ENCODE results near the gene CHRNA1.

CHRNA1 gene

DNA sequence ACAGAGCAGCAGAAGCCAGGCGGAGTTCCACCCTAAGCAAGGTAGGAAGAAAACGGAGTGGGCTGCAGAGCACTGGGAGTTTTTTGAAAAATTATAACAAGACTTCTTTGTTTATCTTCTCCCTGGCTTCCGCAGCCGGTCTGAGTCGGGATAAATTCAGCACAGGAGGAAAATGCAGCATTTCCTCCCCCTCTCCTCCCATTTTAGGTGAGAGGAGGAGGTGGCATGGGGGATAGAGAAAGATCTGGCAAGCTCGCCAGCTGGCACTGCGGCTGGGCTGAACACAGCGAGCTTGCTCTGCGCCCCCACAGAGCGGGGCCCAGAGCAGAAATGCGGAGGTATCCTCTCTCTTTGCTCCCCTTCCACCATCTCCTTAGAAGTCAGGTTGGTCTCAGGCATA lies 17.7 kb upstream of the CHRNA1 start:
- DNase-seq (ENCODE audit: low spot score), result no peak

DNA sequence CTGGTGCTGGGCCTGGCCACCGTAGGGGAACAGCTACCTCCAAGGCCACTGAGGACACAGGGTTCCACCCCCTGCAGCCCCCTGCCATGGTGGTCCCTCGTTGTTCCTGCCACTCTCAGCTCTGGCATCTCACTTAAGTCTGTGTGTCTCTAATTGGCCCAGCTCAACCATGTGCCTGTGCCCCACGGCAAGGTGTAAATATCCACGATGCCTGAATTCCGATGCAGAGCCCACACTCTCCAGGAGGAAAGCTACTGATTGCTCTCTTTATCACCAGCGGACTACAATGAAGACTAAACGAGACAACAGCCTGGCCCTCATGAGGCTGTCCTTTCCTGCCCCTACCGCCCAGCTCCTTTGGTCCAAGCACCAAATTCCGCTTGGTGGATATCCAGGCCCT lies 17.0 kb upstream of the CHRNA1 start:
- DNase-seq (ENCODE audit: low spot score), result no peak

DNA sequence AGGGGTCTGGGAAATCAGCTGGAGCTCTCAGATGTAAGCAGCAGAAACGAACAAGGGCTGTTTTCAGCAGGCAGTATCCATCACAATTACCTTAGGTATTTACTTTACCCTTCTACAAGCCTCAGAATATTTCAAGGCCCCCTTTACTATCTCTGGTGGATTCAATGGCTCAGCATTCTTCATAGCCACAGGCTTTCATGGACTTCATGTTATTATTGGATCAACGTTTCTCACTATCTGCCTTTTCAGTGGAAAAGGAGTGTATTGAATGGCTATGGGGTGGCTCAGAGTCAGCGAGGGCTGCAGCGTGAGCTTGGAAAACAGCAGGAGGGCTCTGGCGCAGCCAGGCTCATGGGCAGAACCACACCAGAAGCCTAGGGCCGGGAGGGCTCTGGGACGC lies 16.6 kb upstream of the CHRNA1 start:
- no peak for DNase-seq (ENCODE audit: low spot score)

DNA sequence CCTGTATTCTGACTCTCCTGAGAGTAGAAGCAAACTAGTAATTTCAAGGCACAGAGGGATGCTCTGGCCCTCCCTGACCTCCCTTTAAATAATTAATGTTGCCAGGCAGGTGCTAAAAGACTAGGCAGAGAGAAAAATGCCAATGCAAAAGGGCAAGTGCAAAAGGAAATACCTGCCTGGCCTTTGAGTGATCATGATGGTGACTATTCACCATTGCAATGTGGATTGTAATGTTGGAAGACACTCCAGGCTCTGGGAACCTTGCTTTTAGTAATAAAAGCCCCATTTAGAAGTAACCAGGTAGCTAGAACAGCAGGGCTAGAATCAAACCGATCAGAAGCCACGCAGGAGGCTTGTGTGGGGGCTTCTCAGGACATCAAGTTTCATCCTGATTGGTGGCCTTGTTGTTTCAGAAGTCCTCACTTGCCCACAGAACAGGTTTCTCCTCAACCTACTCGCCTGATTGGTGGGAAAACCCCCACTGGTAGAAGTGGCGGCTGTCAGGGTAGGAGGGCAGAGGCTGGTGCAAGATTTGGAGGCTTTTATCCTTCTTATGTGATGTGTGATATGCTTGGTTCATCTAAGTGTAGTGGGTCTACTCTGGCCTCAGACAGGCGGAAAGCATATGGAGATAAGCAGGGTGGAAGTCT lies 16.0 kb upstream of the CHRNA1 start:
- no peak for DNase-seq (ENCODE audit: low spot score)

DNA sequence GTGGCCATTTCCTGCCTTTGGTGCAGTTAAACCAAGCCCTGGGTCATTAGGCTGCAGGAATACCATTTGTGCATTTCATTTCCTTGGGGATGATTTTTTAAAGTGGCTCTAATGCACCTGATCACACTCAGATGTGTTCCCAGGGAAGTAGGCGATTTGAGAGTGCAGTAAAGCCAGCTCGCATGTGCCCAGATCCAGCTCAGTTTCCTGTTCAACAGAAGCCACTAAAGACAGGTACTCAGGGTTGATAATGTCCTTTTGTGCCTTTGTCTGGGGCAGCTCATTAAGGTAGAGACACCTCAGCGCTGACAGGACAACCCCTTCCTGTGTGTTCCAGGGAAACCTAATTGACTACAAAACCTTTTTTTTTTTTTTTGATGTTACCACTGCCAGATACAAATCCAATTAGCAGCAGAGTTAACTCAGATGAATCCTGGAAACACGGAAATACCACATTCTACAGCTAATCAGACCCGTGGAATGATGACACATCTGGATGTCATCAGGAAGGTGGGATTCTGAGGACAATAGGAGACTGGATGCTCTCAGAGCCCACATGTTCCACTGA lies 15.2 kb upstream of the CHRNA1 start:
- DNase-seq (ENCODE audit: low spot score), result no peak

DNA sequence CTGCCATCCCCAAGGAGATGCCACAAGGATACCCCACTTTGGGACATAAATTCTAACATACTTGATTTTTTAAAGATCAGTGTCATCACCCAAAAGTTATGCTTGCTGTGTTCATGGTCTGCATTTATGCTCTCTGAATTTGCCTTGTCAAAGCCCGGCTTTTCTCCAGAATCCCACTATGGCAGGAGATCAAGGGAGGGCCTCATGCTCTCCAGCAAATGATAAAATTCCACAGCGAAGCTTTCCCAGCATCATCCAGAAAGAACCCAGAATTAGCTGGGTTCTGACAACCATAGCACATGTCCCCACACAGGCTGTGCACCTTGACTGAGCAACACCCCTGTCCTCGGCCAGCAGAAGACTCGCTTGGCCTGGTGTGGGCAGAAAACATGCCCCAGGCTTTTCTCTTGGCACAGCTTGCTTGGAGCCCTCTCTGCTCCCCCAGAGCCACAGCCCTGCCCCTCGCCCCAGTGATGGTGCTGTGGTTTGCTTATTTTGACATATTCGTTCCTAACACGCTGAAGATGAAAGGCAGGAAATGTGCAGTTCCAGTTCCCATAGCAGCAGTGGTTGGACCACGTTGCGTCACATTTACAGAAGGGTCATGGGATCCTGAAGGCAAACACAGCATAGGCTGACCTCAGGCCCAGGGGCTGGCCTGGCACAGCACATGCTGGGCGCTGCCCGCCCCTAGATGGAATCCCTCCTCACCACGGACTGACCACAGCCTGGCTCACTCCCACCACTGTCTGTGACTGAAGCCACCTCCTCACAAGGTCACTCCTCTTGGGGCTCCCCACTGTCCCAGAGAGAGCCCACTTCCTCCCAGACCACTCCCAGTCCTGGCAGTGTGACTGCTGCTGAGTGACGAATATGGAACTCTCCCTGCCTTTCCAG lies 14.1 kb upstream of the CHRNA1 start:
- DNase-seq (ENCODE audit: low spot score), result no peak

DNA sequence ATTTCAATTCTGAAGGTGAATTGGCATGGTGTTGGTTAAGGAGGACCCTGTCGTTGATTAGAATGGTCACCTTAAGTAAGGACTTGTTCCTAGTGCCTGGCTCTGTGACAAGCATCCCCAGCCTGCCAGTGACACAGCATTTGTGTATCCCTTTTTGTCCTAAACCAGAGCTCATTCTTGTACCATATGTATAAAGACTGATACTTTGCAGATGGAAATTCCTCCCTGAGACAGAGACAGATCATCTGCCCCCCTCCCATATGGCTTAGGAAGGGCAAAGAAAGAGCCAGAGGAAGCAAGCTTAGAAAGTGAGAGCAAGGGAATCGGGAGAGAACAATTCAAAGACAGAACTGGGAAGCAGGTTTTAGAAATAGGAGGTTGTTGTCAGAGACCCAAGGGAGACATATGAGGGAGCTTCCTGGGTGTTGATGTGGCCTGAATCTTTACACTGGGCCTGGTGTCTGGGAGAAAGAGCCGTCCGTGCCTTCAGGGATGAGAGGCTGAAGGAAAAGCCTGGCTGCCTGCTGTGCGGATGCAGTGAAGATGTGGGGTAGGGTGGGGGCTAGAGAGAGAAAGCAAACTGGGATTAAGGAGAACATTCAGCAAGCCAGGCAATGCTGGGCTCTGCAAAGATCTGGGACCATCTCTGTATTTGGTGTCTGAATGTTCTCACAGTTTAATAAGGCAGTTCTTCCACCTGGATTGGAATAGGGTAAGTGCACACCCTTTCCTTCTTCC lies 13.2 kb upstream of the CHRNA1 start:
- no peak for DNase-seq (ENCODE audit: low spot score)

DNA sequence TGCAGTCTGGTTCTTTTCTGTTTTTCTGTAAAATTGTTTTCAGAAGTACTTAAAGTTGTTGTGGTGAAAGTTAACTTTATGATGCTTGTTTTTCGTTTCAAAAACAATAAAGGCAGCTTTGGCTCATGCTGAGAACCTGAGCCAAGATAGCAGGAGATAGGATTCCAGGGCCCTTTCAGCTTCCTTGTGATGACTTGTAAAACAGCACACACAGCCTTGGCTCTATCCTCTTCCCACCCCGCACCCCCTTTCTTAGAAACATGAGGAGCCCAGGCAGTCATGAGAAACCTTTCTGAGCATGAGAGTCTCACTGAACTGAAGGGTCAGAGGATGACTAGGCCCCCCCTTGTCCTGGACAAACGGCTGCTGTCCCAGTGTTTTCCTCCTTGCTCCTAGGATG lies 12.4 kb upstream of the CHRNA1 start:
- no peak for DNase-seq (ENCODE audit: low spot score)

DNA sequence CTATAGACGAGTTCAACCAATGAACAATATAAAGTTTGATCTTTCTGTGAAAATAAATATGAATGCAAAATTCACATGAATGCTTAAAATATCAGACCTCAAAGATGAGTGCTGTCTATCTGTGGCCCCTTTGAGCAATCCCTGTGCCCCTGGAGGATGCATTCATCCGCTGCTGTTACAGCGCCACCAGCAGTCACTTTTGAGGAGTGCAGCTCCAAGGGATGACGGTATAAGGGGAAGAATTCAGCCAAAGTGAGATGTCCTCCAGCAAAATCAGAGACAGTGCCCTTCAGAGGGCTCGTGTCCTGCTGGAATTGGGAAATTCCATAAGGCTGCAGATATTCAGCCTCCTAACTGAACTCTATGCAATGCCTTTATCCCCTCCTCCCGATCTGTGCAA lies 12.0 kb upstream of the CHRNA1 start:
- DNase-seq (ENCODE audit: low spot score), result no peak

DNA sequence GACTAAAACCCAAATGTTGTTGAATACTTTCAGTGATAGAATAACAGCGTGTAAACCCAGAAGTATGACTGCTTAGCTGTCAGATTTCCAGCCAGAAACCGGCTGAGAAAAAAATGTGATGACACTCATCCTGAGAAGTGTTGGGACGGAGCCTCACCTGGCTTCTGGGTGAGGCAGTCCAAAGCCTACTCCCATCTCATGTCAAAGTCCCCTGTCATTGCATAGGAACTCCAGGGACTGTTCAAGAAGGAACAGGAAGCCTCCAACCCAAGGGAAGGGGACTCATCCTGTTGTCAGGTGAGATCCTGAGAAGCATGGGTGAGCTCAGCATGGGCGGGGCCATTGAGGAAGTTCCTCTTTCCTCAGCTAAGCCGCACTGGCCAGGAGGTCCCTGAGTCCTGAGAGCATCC lies 11.3 kb upstream of the CHRNA1 start:
- no peak for DNase-seq (ENCODE audit: low spot score)

DNA sequence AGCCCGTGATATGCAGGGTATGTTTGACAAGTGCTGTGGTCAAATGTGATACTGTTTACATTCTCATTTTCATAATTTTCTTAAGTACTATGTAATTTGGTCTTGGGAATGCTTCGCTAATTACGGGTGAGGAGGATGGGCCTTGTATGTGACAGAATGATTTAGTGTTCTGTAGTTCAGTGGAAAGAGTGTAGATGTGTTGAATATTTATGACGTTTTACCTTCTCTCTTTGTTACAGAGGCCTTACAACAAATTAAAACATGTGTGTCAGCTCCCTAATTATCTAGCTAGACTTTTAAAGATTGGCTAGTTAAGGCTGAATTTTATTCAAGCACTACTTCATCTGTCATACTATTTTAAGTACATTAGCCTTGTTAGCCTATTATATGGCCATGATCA lies 10.6 kb upstream of the CHRNA1 start:
- no peak for DNase-seq (ENCODE audit: low spot score)

DNA sequence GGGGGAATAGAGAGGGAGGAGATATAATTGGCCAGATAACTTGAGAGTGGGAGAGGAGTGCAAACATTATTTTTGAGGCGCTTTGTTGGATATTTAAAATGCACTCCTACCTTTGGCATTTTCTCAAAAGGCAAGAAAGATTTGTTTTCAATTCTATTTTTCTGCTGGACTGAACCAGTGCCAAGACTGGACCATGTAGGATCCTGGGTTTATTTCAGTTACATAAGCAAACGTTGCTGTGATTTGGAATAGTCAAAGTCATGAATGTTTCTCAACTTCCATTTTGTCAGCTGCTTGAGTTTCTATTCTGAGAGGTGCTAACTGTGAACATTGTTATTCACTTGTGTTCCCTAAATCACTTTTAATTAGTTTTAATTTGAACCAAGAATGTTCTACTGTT lies 8.9 kb upstream of the CHRNA1 start:
- DNase-seq (ENCODE audit: low spot score), result no peak

DNA sequence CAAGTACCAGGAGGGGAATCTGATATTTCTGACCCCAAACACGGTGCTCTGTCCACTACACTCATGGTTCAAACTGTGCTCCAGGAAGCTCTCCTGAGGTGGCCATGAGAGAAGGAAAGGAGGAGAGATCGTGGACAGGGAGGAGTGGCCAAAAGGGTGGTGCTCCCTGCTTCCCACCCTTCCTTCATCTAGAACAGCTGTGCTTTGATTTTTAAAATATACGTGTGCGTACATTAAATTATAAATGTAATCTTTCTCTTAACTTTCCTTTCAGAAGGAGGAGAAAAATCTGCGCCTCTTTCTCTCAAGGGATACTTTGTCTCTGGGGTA lies 8.2 kb upstream of the CHRNA1 start:
- no peak for DNase-seq (ENCODE audit: low spot score)

DNA sequence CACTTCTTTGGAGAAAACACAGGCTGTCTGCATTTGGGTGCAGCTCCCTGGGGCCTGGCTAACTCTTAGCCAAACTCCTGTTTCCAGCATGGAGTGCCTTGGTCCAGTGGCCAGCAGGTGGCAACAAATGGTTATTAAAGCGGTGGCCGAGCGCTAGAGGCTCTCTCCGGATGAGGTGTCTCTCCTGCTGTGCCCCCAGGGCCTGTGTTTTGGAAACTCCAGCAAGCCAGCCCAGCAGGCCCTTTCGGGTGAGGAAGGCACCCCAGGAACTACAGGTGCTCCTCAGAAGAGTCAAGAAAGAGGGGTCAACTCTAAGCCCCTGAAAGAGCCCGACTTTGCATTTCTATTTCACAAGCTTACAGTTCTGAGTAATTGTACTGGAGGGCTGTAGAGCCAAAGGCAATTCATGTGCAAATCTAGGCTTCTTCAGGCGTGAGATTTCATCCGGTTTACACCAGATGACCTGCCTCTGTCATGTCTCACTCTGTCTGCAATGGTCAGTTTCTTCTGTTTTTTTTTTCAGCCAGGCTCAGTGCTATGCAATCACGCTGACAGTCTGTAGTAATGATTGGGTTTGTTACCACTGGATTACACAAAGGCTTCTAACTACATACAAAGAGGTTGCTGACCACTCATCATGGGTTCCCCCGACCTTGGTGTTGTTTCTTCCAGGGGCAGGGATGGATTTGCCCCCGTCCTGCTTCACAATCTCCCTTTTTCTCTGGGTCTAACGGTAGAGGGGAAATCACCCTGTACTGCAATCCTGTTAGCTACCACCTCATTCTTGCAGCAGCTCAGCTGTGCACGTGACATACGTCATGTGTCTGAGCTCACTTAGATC lies 7.6 kb upstream of the CHRNA1 start:
- DNase-seq (ENCODE audit: low spot score), result peak; percentile 65

DNA sequence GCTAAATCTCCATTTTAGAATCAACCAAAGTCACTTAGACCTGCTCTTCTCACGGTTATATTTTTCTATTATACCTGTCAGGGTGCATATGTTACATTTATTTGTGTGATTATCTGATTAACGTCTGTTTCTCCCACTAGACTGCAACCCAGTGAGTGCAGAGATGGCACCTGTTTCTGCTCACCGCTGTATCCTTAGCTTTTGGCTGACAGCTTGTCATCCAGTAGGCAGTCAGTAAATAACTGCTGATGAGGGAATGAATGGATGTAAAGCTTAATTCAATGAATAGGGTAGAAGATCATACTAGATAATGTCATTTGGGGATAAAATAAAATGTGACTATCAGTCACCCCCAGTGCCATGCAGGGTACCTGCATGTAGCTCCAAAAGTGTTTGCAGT lies 6.9 kb upstream of the CHRNA1 start:
- no peak for DNase-seq (ENCODE audit: low spot score)

DNA sequence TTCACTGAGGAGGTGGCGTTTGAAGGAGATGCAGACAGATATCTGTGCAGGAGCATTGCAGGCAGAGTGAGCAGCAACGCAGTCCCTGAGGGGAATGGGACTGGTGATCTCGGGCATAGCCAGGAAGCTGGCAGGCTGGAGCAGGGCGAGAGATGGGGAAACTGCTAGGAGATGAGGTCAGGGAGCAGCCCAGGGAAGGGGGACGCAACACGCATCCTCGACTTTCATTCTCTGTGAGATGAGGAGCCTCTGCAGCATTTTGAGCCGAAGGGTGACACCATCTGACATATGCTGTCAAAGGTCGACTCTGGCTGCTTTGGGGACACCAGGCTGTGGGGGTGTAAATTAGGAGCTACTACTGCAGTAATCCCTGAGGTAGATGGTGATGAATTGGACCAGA lies 4.3 kb upstream of the CHRNA1 start:
- no peak for DNase-seq (ENCODE audit: low spot score)

DNA sequence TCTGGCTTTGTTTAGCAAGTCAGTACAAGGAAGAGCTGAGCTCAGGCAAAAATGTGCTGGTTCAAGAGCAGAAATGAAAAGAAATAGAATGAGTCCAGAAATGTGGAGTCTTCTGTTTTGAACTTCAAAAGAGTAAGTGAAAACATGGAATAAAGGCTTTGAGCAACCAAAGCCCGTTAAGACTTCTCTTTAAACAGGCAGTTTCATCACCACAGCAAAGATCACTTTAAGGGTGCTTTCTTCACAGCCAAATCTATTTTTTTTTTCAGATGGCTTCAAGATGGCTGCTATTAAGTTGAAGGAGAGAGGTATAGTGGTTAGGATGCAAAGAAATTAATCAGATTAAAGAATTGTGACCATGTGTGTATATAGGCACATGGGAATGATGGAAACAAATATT lies 2.0 kb upstream of the CHRNA1 start:
- no peak for DNase-seq (ENCODE audit: low spot score)

DNA sequence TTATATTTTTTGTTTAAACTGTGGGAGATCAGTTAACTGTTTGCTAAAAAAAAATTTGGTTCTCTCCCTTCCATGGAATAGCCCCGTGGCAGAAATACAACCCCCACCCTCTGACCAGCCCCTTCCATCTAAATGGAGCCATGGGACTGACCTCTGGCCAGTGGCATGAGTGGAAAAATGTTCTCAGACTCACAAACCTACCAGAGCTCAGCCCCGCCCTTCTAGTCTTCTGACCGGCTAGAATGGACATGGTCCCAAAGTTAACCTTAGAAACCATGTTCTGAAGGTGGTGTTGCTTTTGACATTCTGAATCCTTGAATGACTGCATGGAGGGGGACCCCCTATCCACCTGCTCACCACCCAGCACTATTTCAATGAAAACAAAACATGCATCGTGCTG lies 1.3 kb upstream of the CHRNA1 start:
- DNase-seq (ENCODE audit: low spot score), result no peak

DNA sequence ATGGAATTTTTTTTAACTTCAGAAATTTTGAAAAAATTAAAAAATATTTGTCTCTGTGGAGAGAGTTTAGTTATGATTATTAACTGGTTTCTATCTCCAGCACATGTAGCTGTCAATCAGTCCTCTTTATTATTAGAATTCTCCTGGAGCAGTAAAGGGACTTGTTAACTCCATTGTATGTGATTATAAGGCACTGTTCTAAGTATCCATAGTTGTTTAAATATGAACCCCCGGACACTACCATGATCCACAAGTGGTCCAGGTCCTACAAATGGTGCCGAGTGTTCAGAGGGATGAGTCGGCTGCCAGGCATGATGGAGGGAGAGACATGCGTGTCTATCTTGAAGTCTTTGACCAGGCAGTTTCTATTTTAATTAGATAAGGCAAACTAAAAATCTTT lies 492 bp downstream of the CHRNA1 start:
- DNase-seq (ENCODE audit: low spot score), result no peak

DNA sequence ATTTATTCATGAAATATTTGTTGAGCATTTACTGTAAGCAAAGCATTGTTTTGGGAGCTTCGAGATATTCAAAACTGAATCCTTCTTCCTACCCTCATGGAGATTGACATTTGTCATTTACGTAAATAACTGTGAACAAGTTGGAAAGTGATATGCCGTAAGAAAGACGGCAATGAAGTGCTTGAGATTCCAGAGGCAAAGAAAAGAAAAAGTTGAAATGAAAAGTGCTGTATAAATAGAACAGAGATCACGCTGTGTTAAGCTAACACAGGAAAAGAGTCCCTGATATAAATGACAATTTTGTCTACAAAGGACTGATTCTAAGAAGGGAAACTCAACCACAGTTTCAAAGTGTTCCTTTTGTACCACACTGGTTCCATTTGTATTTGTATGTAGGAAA lies 1.8 kb downstream of the CHRNA1 start:
- DNase-seq (ENCODE audit: low spot score), result no peak

DNA sequence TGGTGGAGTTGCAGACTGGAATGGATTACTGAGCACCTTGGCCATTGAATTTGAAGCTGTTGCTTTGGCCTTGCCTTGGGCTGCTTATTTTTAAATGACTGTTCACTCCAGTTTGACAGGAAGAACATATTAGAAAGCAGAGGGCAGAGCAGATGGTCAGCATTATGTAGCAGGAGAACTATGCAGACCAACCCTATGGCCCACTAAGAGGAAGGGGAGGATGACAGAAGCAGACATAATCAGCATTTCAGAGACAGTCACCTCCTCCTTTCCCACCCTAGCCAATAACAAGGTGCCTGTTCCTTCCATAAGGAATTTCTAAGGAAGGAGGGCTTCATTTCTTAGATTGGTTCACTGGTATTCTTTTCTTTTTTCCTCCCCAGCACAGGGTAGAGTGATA lies 2.4 kb downstream of the CHRNA1 start:
- no peak for DNase-seq (ENCODE audit: low spot score)

DNA sequence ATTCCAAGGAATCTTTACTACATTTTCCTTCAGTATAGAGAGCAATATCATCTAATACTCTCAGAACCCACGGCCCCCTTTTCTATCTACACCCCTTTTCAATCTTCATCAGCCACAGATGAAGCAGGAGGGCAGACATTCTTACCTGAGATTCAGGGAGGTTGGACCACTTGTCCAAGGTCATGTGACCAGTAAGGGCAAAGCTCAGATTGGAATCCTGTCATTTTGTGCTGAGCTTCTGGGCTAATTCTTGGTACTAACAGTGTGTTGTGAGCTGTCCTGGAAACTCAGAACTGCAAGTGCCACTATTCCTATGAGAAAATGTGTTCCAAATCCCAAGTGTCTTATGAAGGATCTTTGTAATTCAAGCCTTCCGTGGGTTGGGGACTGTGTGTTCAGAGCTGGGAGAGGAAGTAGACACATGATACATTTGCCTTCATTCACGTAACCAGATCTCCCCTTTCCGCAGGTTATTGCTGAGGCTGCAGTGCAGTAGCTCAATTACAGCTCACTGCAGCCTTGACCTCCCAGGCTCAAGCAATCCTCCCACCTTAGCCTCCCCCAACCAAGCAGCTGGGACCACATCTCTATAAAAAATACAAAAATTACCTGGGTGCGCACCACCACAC lies 3.3 kb downstream of the CHRNA1 start:
- DNase-seq (ENCODE audit: low spot score), result no peak

Data from RKO (cell line).